GM18517 (cell line): ENCODE data around the gene PPY.
"Not testable (repeated sequence)": the region's sequence is repeated elsewhere in the genome, so short reads cannot be mapped to it uniquely, and the experiment has no call there.

Source experiments
- ATAC-seq: cut with Tn5 transposase; IDR thresholded peaks from one replicate; pipeline ENCODE4 v1.9.1; 2021; ENCODE audit warnings: mild to moderate bottlenecking, moderate library complexity; ENCODE audit not compliant: unreplicated experiment

Gene PPY, protein sequence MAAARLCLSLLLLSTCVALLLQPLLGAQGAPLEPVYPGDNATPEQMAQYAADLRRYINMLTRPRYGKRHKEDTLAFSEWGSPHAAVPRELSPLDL

DNA sequence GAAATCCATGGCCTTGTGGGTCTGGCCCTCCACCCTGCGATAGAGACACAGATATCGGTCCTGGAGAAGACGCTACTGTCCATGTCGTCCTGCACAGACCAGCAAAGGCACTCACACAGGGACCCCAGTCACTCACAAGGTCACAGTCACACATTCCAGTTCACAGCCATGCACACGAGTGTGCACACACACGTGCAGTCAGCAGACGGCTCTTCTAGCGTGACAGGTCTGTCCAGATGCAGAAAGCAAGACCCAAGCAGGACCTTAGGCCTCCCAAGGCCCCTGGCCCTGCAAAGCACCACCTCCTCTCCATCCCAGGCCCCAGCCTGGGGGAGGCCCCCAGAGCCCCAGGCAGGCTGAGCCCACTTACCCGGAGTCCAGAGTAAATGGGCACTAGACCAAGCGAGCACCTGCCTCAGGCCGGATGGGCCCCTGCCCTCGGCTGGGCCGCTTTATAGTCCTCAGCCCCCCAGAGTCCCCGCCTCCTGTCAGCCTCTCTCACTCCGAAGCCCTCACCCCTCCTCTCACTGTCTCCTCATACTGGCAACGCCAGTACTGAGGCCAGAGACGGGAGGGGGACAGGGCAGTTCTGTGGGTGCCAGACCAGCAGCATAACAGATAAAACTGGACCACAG, at the start of gene PPY:
TSS of gene PPY (minus strand) at position 426 of the 635 bp plus-strand sequence. CDS start 822 bp downstream, outside the sequence.
- ATAC-seq: no peak

DNA sequence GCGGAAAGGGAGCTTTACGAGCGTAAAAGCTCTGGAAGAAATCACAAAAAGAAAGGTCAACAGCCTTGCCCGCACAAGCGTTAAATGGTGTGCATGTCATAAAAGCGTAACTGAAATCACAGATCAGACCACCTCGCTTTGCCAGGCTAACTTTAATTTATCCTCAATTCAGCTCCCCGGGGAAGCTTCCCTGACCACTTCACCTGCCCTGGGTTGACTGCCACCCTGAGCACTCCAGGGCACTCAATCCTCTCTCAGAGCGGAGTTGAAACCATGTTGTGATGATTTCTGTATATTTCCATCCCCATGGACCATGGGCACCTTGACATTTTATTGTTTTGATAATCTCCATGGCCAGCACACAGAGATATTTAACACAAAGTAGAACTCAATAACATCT, 46.0 kb upstream of the PPY start:
- no peak for ATAC-seq

DNA sequence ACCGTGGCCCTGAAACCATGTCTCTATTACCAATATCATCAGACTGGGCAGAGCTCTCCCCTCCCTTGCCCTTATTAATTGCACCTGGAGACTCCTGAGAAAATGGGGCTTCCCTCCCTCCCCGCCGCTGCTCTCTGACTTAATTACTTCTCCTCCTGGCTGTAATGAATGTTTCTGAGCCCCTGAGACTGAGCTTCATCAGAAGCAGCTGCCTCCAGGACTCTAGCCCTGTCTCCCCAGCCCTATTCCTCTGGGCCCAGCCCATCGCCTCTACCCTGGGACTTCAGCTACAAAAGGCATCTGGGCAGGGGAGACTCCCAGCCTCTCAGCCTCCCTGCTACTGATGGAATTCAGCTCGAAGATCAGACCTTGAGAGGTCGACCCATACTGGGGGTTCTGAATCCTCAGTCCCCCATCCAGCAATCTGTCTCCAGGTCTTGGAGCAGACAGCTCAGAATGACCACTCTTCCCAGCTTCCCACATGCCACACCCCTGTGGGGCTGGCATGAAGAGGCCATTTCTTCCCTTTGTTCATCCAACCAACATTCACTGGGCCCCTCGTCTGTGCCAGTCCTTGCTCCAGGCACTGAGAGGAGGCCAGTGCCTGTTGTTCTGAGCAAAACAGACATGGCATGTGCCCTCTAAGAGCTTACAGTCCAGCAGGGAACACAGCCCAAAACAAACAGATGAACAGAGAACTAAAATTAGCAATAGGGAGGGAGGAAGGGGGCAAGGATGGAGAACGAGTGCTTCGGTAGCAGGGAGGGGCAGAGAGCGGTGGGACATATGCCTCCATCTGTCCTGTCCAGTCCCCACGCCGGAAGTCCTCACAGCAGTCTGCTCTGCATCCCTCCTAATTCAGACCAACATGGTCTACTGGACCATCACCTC, 45.1 kb upstream of the PPY start:
- no peak for ATAC-seq

DNA sequence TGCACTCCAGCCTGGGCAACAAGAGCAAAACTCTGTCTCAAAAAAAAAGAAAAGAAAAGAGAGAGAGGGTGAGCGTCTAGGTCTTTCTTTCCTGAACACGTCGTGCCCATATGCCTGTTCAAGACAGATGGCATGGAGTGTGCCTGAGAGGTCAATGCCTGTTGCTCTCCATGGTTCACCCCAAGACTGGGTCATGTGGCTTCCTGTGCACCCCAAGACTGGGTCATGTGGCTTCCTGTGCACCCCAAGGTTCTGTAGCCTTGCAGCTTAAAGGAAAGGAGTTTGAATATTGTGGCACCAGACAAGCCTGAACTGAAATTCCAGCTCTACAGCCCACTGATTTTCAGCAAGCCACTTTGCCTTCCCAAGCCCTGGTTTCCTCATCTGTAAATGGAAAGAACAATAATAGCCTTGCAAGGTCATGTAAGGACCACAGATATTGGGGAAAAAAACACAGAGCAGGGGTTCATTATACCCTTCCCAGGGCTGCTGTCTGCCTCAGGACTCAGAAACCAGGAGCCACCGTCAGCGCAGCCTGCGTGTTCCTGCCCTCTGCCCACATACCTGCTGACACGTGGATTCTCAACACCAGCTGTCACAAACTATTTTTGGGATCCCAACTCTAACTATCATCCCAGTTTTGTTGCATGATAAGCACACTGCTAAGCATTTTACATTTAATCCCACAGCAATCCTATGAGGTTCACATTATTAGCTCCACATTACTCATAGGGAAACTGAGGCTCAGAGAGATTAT, 44.1 kb upstream of the PPY start:
- ATAC-seq: no peak

DNA sequence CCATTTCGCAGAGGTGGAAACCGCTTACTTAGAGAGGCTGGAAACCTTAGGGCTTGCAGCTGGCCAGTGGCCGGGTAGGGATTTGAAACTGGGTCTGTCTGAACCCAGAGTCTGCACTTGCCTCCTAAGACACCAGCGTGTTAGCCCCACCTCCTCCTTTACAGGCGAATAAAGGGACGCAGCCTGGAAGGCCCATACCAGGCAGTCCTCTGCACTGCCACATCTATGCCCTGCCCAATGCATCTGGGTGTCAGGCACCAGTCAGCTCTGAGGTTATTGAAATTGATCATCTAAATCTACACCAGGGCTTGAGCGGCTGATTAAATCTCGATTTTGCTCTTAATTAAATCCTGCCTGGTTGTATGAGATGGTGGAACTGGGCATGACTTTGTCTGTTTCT, 42.2 kb upstream of the PPY start:
- no peak for ATAC-seq

DNA sequence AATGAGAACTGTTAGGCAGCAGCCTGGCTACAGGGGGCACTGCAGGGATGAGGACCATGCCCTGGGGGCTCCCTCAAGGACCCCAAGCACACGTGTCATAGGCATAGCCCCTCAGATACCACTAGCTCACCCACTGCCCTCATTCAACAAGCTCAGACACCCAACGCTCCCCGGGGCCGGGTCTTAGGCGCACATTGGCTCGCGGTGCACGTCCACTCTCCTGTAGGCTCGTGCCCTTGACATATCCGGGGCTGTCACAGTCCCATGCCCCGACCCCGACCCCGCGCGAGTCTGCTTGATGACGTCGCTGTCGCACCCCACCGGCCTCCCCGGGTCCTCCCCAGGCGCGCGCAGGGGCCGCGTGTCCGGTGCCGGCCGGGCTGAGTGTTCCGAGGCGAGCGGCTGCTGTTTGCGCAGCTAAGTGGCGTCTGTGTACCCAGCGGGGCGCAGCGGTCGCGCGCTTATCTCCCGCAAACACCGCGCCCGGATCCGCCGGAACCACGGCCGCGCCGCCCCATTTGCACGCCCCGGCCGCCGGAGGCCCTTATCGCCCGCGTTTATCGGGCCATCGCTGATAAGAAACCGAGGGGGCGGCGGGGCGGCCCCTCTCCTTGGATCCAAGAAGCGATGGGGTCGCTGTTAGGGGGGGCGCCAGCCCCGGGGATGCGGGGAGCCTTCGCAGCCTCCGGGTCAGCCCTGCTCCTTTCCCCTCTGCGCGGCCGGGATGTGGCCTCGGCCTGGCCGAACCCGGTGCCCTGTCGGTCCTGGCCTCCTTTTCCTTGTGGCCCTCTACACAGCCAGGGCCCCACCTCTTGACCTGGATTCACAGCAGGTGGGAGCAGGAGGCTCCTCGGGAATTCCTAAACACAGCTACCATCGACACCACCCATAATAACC, 41.5 kb upstream of the PPY start:
- ATAC-seq: no peak

DNA sequence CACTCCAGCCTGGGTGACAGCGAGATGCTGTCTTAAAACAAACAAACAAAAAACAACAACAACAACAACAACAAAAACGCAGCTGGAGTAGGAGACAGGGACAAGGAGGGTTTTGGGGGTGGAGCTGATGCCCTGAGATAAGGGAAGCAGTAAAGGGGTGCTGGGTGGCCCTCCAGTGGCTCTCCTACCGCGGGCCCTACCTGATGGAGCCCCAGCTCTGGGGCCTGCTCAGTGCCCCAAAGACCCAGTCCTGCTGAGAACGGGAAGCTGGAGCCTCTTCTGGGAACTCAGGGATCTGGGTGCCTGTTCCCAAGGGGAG, 40.9 kb upstream of the PPY start:
- ATAC-seq: no peak

DNA sequence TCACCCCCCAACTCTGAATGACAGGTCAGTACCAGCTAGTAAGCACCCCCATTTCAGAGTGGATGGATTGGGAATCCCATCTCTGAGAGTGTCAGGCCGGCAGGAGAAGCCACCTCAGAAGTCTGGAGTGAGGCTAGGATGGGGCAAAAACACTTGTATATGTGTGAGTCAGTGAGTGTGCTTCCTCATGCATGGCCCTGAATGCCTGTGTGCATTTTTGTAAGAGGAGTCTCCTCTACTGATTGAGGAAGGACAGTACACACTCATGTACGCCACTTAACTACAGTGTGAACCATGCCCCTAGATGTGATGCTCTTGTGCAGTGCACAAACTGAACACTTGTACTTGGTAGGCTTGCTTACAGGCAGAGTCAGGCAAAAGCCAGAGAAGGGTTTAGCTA, 39.9 kb upstream of the PPY start:
- ATAC-seq: no peak

DNA sequence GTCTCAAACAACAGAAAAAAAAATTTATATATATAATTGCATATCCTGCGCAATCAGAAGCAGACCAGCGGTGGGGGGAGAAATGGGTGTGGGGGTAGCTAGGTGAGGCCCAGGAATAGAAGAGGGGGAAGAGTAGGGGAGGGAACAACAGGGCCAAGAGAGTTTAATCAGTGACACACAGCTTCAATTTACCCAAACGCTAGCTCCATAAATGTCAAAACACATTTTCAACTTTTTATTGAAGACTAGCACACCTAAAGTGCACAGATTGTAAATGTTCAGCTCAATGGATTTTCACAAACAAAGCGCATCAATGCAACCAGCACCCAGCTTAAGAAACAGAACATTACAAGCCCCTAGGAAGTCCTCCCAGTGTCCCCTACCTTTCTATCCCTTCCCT, 37.4 kb upstream of the PPY start:
- ATAC-seq: no peak

DNA sequence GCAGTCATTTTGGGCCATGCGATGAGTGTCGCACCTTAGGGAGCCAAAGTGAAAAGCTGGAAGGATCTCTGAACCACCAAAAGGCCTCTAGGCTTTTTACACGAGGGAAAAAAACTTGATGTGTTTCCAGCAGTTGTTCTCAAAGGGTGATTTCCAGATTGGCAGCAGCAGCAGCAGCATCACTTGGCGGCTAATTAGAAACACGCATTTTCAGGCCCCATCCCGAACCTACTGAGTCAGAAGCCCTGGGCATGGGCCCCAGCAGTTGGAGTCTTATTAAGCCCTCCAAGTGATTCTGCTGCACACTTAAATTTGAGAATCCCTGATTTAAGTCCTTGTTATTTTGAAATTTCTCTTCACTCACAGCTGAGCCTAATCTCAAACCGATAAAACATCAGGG, 36.7 kb upstream of the PPY start:
- no peak for ATAC-seq

DNA sequence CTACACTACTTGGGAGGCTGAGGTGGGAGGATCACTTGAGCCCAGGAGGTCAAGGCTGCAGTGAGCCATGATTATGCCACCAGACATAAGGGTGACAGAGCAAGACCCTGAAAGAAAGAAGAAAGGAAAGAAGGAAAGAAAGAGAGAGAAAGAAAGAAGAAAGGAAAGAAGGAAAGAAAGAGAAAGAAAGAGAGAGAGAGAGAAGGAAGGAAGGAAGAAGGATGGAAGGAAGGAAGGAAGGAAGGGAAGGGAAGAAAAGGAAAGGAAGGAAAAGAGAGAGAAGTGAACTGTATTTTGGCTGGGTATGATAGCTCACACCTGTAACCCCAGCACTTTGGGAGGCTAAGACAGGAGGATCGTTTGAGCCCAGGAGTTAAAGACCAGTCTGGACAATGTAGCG, 35.8 kb upstream of the PPY start:
- no peak for ATAC-seq

DNA sequence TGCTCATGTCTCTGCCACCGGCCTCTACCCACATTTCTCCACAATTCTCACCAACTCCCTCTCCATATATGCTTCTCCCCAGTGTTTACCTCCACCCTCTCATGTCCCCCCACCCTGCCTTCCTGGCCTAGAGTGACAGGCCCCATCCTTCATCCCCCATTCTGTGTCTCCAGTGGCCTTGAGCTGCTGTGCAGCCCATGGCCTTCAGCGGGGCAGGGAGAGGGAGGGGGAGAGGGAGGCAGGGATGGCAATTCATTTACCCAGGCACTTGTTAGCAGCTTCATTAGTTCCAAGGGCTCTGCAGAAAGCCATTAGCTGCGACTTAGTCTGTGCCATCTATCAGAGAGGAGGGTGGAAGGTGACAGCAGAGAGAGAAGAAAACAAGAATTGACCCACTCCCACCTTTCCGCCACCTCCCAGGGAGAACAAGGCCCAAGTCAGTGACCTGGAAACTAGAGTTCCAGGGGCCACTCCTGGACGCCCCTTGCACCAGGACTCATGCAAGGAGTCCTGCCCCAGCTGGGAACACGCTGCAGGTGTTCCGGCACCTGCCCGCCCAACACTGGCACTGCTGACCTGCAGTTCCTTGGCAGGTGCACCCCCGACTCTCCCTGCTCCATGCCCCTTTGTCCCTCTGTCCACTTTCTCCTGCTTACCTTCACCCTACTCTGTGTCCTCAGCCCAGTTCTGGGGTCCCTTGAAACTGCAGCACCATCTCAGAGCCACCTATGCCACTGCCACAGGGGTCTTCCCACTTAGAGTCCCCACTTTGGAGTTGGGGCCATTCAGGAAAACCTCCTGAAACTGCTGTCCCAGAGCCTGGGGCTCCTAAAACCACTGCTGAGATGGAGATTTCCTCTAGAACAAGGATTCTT, 34.9 kb upstream of the PPY start:
- ATAC-seq: no peak

DNA sequence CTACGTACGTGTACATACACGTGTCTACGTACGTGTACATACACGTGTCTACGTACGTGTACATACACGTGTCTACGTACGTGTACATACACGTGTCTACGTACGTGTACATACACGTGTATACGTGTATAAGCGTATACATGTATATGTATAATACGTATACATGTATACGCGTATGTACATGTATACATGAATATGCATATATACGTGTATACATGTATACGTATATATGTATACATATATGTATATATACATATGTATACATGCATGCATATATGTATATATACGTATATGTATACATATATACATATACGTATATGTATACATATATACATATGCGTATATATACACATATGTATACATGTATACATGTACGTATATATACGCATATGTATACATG, 33.6 kb upstream of the PPY start:
- ATAC-seq: no peak

DNA sequence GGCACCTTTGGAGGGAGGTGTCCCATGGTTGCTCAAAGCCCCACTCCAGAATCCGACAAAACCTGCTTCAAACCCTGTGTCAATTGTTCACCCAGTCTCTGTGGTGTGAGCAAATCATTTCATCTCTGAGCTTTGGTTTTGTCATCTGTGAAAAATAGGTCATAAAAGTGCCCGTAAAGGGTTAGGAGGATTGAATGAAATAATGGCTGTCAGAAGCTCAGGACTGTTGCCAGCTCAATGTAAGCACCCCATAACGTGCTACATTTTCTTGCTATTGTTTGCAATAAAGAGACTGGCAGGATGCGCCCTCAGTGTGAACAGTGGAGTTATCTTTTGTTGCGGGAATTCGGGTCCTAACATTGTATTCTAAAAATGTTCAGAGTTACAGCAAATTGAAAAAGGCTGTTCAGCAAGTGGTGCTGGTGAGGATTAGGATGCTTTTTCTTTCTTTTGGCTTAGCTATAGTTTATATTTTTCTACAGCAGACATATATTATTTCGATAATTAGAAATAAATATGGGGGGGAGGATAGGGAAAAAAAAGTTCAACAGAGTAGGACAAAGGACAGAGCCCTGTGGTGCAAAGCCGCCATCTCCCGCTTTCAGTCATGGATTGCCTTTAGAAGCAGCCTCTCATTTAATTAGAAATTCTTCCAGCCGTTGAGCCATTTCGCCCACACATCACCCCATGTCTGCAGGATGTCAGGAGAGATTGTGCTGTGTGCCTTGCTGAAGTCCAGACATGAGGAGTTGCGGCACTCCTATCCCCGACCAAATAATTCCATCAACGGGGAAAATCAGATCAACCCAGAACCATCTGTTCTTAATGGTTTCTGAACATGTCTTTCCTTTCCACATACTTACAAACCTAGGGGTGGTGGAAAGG, 32.3 kb upstream of the PPY start:
- no peak for ATAC-seq

DNA sequence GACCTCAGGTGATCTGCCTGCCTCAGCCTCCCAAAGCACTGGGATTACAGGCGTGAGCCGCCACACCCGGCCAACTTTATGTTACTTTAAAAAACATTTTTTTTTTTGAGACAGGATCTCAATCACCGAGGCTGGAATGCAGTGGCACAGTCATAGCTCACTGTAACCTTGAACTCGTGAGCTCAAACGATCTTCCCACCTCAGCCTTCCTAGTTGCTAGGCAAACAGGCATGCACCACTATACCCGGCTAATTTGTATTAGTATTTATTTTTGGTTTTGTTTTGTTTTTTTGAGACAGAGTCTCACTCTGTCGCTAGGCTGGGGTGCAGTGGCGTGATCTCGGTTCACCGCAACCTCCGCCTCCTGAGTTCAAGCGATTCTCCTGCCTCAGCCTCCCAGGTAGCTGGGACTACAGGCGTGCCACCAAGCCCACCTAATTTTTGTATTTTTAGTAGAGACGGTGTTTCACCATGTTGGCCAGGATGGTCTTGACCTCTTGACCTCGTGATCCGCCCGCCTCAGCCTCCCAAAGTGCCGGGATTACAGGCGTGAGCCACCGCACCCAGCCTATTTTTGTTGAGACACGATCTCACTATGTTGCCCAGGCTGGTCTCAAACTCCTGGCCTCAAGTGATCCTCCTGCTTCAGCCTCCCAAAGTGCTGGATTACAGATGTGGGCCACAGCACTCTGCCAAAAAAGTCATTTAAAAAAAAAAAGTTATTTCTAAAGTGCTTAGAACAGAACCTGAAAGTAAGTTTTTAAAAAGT, 30.4 kb upstream of the PPY start:
- not testable (repeated sequence) for ATAC-seq

DNA sequence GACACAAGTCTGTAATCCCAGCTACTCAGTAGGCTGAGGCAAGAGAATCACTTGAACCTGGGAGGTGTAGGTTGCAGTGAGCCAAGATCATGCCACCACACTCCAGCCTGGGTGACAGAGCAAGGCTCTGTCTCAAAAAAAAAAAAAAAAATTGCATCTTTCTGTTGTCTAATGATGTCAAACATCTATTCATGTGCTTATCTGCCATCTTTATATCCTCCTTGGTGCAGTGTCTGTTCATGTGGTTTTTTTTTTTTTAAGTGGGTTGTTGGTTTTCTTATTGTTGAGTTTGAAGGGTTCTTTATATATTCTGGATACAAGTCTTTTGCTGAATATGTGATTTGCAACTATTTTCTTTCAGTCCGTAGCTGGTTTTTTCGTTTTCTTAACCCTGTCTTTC, 29.2 kb upstream of the PPY start:
- not testable (repeated sequence) for ATAC-seq

DNA sequence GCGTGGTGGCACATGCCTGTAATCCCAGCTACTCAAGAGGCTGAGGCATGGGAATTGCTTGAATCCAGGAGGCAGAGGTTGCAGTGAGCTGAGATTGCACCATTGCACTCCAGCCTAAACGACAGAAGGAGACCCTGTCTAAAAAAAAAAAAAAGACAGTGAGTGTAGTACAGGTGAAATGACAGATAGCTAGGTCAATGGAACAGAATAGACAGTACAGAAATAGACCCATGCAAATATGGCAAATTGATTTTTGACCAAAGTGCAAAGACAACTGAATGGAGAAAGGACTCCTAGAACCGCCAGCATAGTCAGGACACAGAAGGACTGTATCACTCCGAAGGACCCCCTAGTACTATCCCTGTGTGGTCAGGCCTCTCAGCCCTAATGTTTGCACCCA, 28.1 kb upstream of the PPY start:
- ATAC-seq: no peak

DNA sequence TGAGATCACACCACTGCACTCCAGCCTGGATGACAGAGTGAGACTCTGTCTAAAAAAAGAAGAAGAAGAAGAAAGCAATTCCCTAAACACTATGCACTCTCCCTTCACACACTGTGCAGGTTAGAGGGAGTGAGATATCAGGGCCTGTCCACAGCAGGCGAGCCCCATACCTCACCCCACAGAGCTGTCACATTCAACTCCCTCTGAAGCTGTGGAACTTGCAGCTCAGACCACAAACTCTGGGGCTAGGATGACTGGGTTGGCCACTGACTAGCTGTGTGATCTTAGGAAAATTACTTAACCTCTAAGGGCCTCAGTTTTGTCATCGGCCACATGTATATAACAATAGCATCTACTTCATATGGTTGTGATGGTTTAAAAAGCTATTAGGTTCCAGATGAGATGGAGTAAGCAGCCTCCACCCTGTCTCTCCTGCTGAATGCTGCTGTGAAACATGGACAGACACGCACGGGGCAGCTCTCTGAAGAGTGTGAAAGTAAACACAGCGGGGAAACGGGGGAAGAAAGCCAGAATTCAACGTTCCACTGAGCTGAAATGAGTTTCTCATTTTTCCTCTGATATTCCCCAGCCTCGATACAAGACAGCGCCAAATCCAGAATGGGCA, 25.1 kb upstream of the PPY start:
- no peak for ATAC-seq
